Smooth muscle cell (in vitro differentiated cells): Measurements from ENCODE around the gene PRPF18. TPM values are rescaled to one million over a fixed set of nuclear protein-coding genes. Genes with fewer than 3 reads are reported as not detected.

Source experiments
- DNase-seq: peaks from one replicate; lab custom pipeline; 2025; ENCODE audit not compliant: unreplicated experiment; lab: John Stamatoyannopoulos, UW
- H2AFZ ChIP-seq: fragments of 200-600 bp; sonication (generic); 2 replicates; pipeline ENCODE4 v1.6.0; 2016; ENCODE audit warnings: antibody characterized with exemption, low read depth, mild to moderate bottlenecking
- H3F3A ChIP-seq: fragments of 200-600 bp; sonication (generic); 2 replicates; pipeline ENCODE4 v1.6.0; 2017; ENCODE audit warnings: antibody characterized with exemption, low read depth
- H3K27ac ChIP-seq: fragments of 200-600 bp; sonication (generic); 2 replicates; pipeline ENCODE4 v1.5.1; 2016; ENCODE audit warnings: low read depth, mild to moderate bottlenecking
- H3K27me3 ChIP-seq: fragments of 200-600 bp; sonication (generic); 2 replicates; pipeline ENCODE4 v1.6.1; 2016; ENCODE audit warnings: low read depth, mild to moderate bottlenecking
- H3K36me3 ChIP-seq: fragments of 200-600 bp; sonication (generic); 2 replicates; pipeline ENCODE4 v1.5.1; 2016; ENCODE audit warnings: low read depth
- H3K4me1 ChIP-seq: fragments of 200-600 bp; sonication (generic); 2 replicates; pipeline ENCODE4 v1.5.1; 2016; ENCODE audit warnings: low read depth
- H3K4me2 ChIP-seq: fragments of 200-600 bp; sonication (generic); 2 replicates; pipeline ENCODE4 v1.6.0; 2016; ENCODE audit warnings: mild to moderate bottlenecking
- H3K4me3 ChIP-seq: fragments of 200-600 bp; sonication (generic); 2 replicates; pipeline ENCODE4 v1.5.1; 2016; ENCODE audit warnings: mild to moderate bottlenecking
- H3K79me2 ChIP-seq: fragments of 200-600 bp; sonication (generic); 2 replicates; pipeline ENCODE4 v1.6.0; 2016; ENCODE audit warnings: low read depth, mild to moderate bottlenecking
- H3K9ac ChIP-seq: fragments of 200-600 bp; sonication (generic); 2 replicates; pipeline ENCODE4 v1.6.0; 2016; ENCODE audit warnings: low read depth
- H3K9me3 ChIP-seq: fragments of 200-600 bp; sonication (generic); replicated peaks from 2 replicates; pipeline ENCODE4 v1.5.1; 2016; ENCODE audit warnings: low read depth
- H4K20me1 ChIP-seq: fragments of 200-600 bp; sonication (generic); 2 replicates; pipeline ENCODE4 v1.6.0; 2016; ENCODE audit warnings: low read depth
- WGBS: methylation state at CpG from one replicate; pipeline ENCODE4 v1.1.7; 2016; ENCODE audit warnings: low lambda C conversion rate; 5-methylcytosine and 5-hydroxymethylcytosine counted together
- polyA plus RNA-seq: library from polyadenylated mRNA; unstranded; fragments of >200 nt; fragmentation: Nextera tagmentation; extraction: Ambion mirVana; gene quantifications from 2 replicates; pipeline ENCODE4 v1.2.1, GENCODE V29; 2016
- total RNA-seq: library from RNA; depleted of rRNA; stranded (reverse); fragments of >200 nt; gene quantifications from 2 replicates; pipeline ENCODE4 v1.2.3, GENCODE V29; 2014
- TF ChIP-seq, protein P1 (sequence below): fragments of 200-600 bp; sonication (generic); IDR thresholded peaks from 2 replicates; pipeline ENCODE4 v1.5.1; 2017; ENCODE audit warnings: borderline replicate concordance, mild to moderate bottlenecking, antibody characterized with exemption; ENCODE audit not compliant: insufficient read depth, poor library complexity, severe bottlenecking

Gene PRPF18
- total and polyA plus RNA-seq, 2 experiments from 2014 or later = 22.4 to 36.9 TPM

- peak overlapping the region; percentile 100 for H3K4me2 ChIP-seq
- peaks cover 10% of the 10 kb centered on the region for H3K27me3 ChIP-seq
- no peaks in the 10 kb centered on the region for H3K9me3 ChIP-seq
- peak overlapping the region; percentile 78 for H3K9ac ChIP-seq
- H2AFZ ChIP-seq = peak overlapping the region; percentile 97
- H3K27ac ChIP-seq = no peak overlapping the region
- no peaks in the 10 kb centered on the region for H3F3A ChIP-seq
- peaks cover 24% of the 10 kb centered on the region for H4K20me1 ChIP-seq
- peaks cover 34% of the 10 kb centered on the region for H3K79me2 ChIP-seq
- DNase-seq = no peak
- H3K4me3 ChIP-seq = peak overlapping the region; percentile 90
- peaks cover 3% of the 10 kb centered on the region for H3K36me3 ChIP-seq
- no peaks in the 10 kb centered on the region for H3K4me1 ChIP-seq
- TF ChIP-seq, protein P1, sequence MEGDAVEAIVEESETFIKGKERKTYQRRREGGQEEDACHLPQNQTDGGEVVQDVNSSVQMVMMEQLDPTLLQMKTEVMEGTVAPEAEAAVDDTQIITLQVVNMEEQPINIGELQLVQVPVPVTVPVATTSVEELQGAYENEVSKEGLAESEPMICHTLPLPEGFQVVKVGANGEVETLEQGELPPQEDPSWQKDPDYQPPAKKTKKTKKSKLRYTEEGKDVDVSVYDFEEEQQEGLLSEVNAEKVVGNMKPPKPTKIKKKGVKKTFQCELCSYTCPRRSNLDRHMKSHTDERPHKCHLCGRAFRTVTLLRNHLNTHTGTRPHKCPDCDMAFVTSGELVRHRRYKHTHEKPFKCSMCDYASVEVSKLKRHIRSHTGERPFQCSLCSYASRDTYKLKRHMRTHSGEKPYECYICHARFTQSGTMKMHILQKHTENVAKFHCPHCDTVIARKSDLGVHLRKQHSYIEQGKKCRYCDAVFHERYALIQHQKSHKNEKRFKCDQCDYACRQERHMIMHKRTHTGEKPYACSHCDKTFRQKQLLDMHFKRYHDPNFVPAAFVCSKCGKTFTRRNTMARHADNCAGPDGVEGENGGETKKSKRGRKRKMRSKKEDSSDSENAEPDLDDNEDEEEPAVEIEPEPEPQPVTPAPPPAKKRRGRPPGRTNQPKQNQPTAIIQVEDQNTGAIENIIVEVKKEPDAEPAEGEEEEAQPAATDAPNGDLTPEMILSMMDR = no peak
- 19% methylated on average over 19 of the region's 19 CpGs for WGBS
These were observed 626 bp downstream of the PRPF18 start for GRCh38 chr10:13587391-13587790.

- 87% methylated on average over 1 of the region's 1 CpG for WGBS
- H4K20me1 ChIP-seq = peaks cover 43% of the 10 kb centered on the region
- no peak for DNase-seq
- no peak overlapping the region for H3K9ac ChIP-seq
- peaks cover 3% of the 10 kb centered on the region for H3K36me3 ChIP-seq
- H3K27ac ChIP-seq = no peak overlapping the region
- TF ChIP-seq, protein P1 = no peak
- H3K79me2 ChIP-seq = peaks cover 39% of the 10 kb centered on the region
- H2AFZ ChIP-seq = no peak overlapping the region
- no peak overlapping the region for H3K4me3 ChIP-seq
- H3K9me3 ChIP-seq = no peaks in the 10 kb centered on the region
- no peak overlapping the region for H3K4me2 ChIP-seq
- no peaks in the 10 kb centered on the region for H3K4me1 ChIP-seq
- H3F3A ChIP-seq = no peaks in the 10 kb centered on the region
- no peaks in the 10 kb centered on the region for H3K27me3 ChIP-seq
These were observed 2.6 kb downstream of the PRPF18 start for GRCh38 chr10:13589316-13589715.

DNA sequence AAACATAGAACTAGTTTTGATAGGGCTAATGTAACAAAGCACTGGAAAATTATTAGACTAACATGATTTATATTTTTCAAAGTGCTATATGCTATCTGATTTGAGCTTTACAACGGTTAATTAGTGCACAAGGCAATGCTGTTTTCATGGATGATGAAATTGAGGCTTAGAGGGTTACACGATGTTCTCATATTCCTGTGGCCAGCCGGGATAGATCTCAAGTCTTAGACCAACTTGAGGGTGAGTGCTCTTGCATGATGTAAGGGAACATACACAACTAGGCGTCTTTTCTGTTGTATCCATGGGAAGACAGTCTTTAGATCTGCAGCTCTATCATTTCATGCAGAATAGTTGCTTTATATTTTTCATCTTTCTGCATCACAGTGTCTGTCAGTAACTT, 4.1 kb downstream of the PRPF18 start:
- H3K27me3 ChIP-seq = no peaks in the 10 kb centered on the region
- peaks cover 3% of the 10 kb centered on the region for H3K36me3 ChIP-seq
- 95% methylated on average over 4 of the region's 4 CpGs for WGBS
- no peak overlapping the region for H3K27ac ChIP-seq
- H3K9ac ChIP-seq = no peak overlapping the region
- H3K4me3 ChIP-seq = no peak overlapping the region
- peaks cover 39% of the 10 kb centered on the region for H3K79me2 ChIP-seq
- no peak overlapping the region for H2AFZ ChIP-seq
- DNase-seq = no peak
- no peaks in the 10 kb centered on the region for H3K9me3 ChIP-seq
- H3K4me1 ChIP-seq = no peaks in the 10 kb centered on the region
- no peak overlapping the region for H3K4me2 ChIP-seq
- H4K20me1 ChIP-seq = peaks cover 53% of the 10 kb centered on the region
- TF ChIP-seq, protein P1 = no peak
- no peaks in the 10 kb centered on the region for H3F3A ChIP-seq

DNA sequence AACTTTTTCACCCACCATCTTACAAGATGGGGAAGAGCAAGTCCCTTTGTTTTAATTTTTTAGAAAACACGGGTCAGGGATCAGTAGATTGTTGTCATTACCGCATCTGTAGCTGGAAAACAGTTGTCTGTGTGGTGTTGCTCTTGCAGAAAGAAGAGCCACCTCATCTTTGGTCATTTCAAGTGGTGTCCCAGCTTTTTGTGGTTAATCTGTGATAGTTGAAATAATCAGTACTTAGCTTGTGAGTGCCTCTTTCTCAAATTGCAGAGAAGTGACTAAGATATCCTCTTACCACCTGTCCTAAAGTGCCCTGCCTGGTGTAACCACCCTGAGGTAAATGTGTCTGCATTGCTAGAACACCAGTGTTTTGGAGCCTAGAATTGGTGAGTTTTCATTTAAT, 5.5 kb downstream of the PRPF18 start:
- H3K9me3 ChIP-seq = no peaks in the 10 kb centered on the region
- no peak for DNase-seq

More for the DNA sequence above, 5.5 kb downstream of the PRPF18 start:
- peaks cover 40% of the 10 kb centered on the region for H3K79me2 ChIP-seq
- H4K20me1 ChIP-seq = peaks cover 64% of the 10 kb centered on the region
- no peaks in the 10 kb centered on the region for H3K4me1 ChIP-seq
- no peaks in the 10 kb centered on the region for H3F3A ChIP-seq
- TF ChIP-seq, protein P1 = no peak
- no peaks in the 10 kb centered on the region for H3K27me3 ChIP-seq
- no peak overlapping the region for H3K4me3 ChIP-seq
- H3K9ac ChIP-seq = no peak overlapping the region
- H3K27ac ChIP-seq = no peak overlapping the region
- WGBS = 96% methylated on average over 2 of the region's 2 CpGs
- peaks cover 3% of the 10 kb centered on the region for H3K36me3 ChIP-seq
- no peak overlapping the region for H3K4me2 ChIP-seq
- no peak overlapping the region for H2AFZ ChIP-seq
